Activated naive CD8-positive, alpha-beta T cell treated with anti-CD3 and anti-CD28 coated beads, Interleukin-2, amount 50 U/mL, for 24 hours (primary cell): Measurements from ENCODE around the gene CHAD.
A peak's percentile ranks its signal among the peaks of the same experiment; 100 is the strongest.
"Not testable (repeated sequence)": the region's sequence is repeated elsewhere in the genome, so short reads cannot be mapped to it uniquely, and the experiment has no call there.

ENCODE experiments used
- ATAC-seq: fragments of 150-1000 bp; cut with Tn5 transposase; one replicate; pipeline ENCODE4 v1.10.0; 2021
- DNase-seq: peaks from one replicate; pipeline ENCODE4 v3.0.0; 2021
- H3K27ac Mint-ChIP-seq: one replicate; pipeline ENCODE4 v1.8.0; 2021; ENCODE audit warnings: mild to moderate bottlenecking, mixed read lengths
- H3K27me3 Mint-ChIP-seq: one replicate; pipeline ENCODE4 v1.8.0; 2021; ENCODE audit warnings: mixed read lengths
- H3K36me3 Mint-ChIP-seq: one replicate; pipeline ENCODE4 v1.8.0; 2021; ENCODE audit warnings: low read depth, mixed read lengths
- H3K4me1 Mint-ChIP-seq: one replicate; pipeline ENCODE4 v1.8.0; 2021; ENCODE audit warnings: mixed read lengths
- H3K4me3 Mint-ChIP-seq: one replicate; pipeline ENCODE4 v1.8.0; 2021; ENCODE audit warnings: mild to moderate bottlenecking, moderate library complexity, mixed read lengths
- H3K9me3 Mint-ChIP-seq: one replicate; pipeline ENCODE4 v1.8.0; 2021; ENCODE audit warnings: mixed read lengths

The CHAD gene

GRCh38 chr17:50440838-50441829 is 27.5 kb downstream of the CHAD start:
- Mint-ChIP-seq H3K9me3 (no peaks in the 10 kb centered on the region), H3K4me3 (no peak overlapping the region), H3K27ac (no peak overlapping the region), H3K4me1 (no peaks in the 10 kb centered on the region), H3K27me3 (no peaks in the 10 kb centered on the region), H3K36me3 (peaks cover 2% of the 10 kb centered on the region)
- no peak for DNase-seq
- ATAC-seq: no peak

GRCh38 chr17:50440172-50440837 is 28.4 kb downstream of the CHAD start:
- no peak for DNase-seq
- Mint-ChIP-seq H3K4me3 (no peak overlapping the region), H3K27ac (no peak overlapping the region), H3K27me3 (no peaks in the 10 kb centered on the region), H3K9me3 (no peaks in the 10 kb centered on the region), H3K36me3 (peaks cover 2% of the 10 kb centered on the region), H3K4me1 (no peaks in the 10 kb centered on the region)
- no peak for ATAC-seq

GRCh38 chr17:50439008-50439407 is 29.7 kb downstream of the CHAD start:
- Mint-ChIP-seq H3K4me1 (no peaks in the 10 kb centered on the region), H3K27ac (no peak overlapping the region), H3K36me3 (peaks cover 2% of the 10 kb centered on the region), H3K27me3 (no peaks in the 10 kb centered on the region), H3K4me3 (no peak overlapping the region), H3K9me3 (no peaks in the 10 kb centered on the region)
- ATAC-seq (no peak), DNase-seq (no peak)

GRCh38 chr17:50437409-50437808 is 31.3 kb downstream of the CHAD start:
- Mint-ChIP-seq H3K4me1 (no peaks in the 10 kb centered on the region), H3K27ac (no peak overlapping the region)
- ATAC-seq: no peak

GRCh38 chr17:50432125-50432762 is 36.4 kb downstream of the CHAD start:
- Mint-ChIP-seq H3K36me3 (peaks cover 2% of the 10 kb centered on the region), H3K27ac (no peak overlapping the region), H3K9me3 (no peaks in the 10 kb centered on the region), H3K27me3 (no peaks in the 10 kb centered on the region), H3K4me1 (peaks cover 6% of the 10 kb centered on the region), H3K4me3 (no peak overlapping the region)
- no peak for DNase-seq
- no peak for ATAC-seq

More at GRCh38 chr17:50437409-50437808, 31.3 kb downstream of the CHAD start:
- Mint-ChIP-seq H3K4me3 (no peak overlapping the region), H3K36me3 (peaks cover 2% of the 10 kb centered on the region), H3K9me3 (no peaks in the 10 kb centered on the region), H3K27me3 (no peaks in the 10 kb centered on the region)
- no peak for DNase-seq

- H3K4me1 Mint-ChIP-seq: peaks cover 14% of the 10 kb centered on the region
- DNase-seq: no peak
- no peaks in the 10 kb centered on the region for H3K9me3 Mint-ChIP-seq
- H3K27ac Mint-ChIP-seq: no peak overlapping the region
- H3K27me3 Mint-ChIP-seq: no peaks in the 10 kb centered on the region
- ATAC-seq: no peak
- H3K4me3 Mint-ChIP-seq: no peak overlapping the region
- H3K36me3 Mint-ChIP-seq: no peaks in the 10 kb centered on the region
These were observed 37.7 kb downstream of the CHAD start for GRCh38 chr17:50430821-50431618.

DNA sequence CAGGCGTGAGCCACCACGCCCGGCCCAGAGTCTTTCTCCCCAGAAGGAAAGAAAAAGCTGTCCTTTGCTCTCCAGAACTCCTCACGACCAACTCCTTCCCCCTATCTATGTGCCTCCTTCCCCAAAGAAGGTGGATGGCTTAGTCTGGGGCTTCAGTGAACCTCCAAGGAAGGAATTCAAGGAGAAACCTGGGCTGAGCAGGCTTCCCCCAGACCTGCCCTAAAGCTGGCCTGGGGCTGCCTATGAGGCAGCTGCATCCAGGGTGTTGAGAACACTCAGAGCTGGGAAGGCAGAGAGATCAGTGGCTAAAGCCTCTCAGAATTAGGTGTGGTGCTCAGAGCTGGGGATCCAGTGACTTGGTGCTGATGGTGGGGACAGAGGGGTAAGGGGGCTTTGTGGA is 38.9 kb downstream of the CHAD start:
- no peaks in the 10 kb centered on the region for H3K27me3 Mint-ChIP-seq
- H3K4me1 Mint-ChIP-seq: peaks cover 19% of the 10 kb centered on the region
- no peak overlapping the region for H3K4me3 Mint-ChIP-seq
- H3K36me3 Mint-ChIP-seq: no peaks in the 10 kb centered on the region
- H3K9me3 Mint-ChIP-seq: no peaks in the 10 kb centered on the region
- no peak overlapping the region for H3K27ac Mint-ChIP-seq
- ATAC-seq (no peak), DNase-seq (no peak)

DNA sequence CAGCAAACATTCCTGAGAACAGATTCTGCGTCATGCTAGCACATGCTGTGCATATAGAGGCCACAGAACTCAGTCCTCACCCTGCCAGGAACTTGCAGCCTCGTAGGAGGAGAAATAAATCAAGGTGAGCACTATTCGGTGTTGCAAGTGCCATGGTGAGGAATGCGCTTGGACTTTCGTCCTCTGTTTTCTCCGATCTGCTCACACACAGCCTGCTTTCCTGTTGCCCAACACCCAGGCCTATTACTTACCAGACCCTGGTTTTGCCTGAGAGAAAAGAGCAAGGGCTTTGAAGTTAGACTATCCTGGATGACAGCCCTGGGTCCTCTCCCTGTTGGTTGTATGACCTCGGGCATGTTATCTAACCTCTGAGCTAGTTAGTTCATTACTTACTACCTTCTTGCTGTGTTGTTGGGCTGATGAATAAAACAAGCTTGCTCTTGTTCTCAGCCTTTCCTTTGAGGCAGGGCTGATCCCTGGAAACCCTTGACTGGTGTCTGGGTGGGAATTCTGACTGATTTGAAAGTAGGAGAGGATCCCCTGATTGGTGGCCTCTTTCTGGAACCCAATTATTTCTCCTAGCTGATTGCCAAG is 39.8 kb downstream of the CHAD start:
- H3K4me3 Mint-ChIP-seq: no peak overlapping the region
- H3K27me3 Mint-ChIP-seq: no peaks in the 10 kb centered on the region
- H3K4me1 Mint-ChIP-seq: peaks cover 19% of the 10 kb centered on the region
- ATAC-seq (no peak), DNase-seq (no peak)
- H3K36me3 Mint-ChIP-seq: no peaks in the 10 kb centered on the region
- H3K9me3 Mint-ChIP-seq: no peaks in the 10 kb centered on the region
- no peak overlapping the region for H3K27ac Mint-ChIP-seq

DNA sequence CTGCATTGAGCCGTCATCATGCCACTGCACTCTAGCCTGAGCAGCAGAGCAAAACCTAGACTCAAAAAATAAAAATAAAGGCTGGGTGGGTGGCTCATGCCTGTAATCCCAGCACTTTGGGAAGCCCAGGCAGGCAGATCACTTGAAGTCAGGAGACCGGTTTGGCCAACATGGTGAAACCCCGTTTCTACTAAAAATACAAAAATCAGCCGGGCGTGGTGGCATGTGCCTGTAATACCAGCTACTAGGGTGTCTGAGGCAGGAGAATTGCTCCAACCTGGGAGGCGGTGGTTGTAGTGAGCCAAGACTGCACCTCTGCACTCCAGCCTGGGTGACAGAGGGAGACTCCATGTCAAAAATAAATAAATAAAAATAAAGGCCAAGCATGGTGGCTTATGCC is 40.6 kb downstream of the CHAD start:
- H3K36me3 Mint-ChIP-seq, ATAC-seq, H3K9me3 Mint-ChIP-seq, H3K4me3 Mint-ChIP-seq, H3K27me3 Mint-ChIP-seq, H3K27ac Mint-ChIP-seq, DNase-seq: not testable (repeated sequence)
- H3K4me1 Mint-ChIP-seq: peaks cover 19% of the 10 kb centered on the region

DNA sequence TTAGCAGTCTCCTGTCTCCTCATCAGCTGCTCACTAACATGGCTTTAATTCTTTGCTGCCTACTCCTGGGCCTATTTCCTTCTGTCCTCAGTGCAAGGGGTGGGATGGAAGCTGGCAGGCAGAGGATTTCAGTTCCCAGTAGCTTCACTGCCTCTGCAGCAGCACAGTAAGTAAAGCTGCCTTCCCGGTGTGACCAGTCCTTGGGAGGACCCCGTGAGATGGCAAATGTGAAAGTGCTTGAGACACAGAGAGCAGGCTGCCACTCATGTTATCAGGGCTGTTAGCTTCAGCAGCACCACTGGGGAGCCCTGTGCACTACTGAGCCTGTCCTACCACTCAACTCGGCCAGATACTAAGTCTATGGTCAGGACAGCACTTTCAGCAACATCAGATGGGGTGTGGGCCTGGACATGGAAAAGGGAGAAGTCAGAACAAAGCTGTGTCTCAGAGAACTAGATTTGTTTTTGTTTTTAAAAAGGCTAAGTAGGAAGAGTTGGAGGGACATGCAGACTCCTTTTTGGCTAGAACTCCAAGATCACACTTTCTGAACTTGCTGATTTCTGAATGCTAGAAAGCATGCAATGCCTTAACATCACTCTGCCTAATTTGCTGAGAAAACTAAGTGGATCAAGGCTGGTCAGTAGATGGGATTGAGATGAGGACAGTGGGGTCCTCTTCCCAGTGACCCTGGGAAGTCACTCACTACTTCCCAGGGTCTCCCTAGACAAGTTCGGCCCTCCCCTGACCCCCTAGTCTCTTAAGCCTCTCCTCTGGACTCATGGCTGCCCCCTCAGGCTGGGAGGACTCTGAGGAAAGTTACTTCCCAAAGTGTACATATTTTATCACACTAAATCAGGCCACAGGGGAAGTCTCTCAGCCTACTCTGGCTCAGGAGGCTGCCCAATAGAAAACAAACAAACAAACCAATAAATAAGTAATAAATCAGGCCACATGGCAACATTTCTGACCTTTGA is 41.6 kb downstream of the CHAD start:
- Mint-ChIP-seq H3K36me3 (no peaks in the 10 kb centered on the region), H3K27me3 (no peaks in the 10 kb centered on the region), H3K27ac (peak overlapping the region; percentile 13), H3K9me3 (no peaks in the 10 kb centered on the region), H3K4me1 (peaks cover 19% of the 10 kb centered on the region), H3K4me3 (peak overlapping the region; percentile 77)
- peak; percentile 46 for DNase-seq
- peak; percentile 56 for ATAC-seq

GRCh38 chr17:50426472-50426782 is 42.3 kb downstream of the CHAD start:
- Mint-ChIP-seq H3K9me3 (no peaks in the 10 kb centered on the region), H3K36me3 (no peaks in the 10 kb centered on the region), H3K4me3 (peak overlapping the region; percentile 77), H3K4me1 (peaks cover 24% of the 10 kb centered on the region), H3K27me3 (no peaks in the 10 kb centered on the region), H3K27ac (no peak overlapping the region)
- ATAC-seq: no peak
- DNase-seq: no peak

DNA sequence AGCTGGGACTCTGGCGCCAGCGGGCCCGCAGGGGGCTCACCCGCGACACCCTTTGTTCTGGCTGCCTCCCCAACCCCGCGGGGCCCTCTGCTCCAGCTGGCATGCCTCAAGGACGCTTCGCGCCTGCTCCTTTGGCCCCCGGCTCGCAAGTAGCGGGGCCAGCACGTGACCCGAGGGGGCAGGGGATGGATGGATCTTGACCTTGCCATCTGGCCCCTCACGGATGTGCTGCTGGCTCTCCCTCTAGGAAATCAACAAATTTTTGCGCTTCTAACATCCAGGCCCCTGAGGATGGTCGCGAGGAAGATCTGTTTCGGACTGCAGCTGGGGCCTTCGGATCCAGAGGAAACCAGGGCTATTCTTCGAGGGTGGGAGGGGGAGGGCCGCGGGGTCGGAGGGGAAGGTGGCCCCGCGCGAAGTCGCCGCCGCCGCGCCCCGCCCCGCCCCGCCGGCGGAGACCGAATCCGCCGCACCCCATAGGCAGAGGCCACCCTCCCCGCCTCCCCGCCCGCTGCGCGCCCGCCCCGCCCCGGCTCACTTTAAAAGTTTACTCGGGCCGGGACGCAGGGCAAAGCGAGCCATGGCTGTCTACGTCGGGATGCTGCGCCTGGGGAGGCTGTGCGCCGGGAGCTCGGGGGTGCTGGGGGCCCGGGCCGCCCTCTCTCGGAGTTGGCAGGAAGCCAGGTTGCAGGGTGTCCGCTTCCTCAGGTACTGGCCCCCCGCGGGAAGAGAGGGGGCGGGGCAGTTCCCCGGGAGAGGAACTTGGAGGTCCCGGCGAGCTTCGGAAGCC is 42.8 kb downstream of the CHAD start, which contains the start of gene ACSF2:
Gene ACSF2 (plus strand): TSS at position 537 of the 790 bp plus-strand sequence. CDS start 44 bp downstream, at position 581.
- Mint-ChIP-seq H3K27me3 (no peaks in the 10 kb centered on the region), H3K27ac (peak within 1 kb of the TSS; percentile 73), H3K4me3 (peak within 1 kb of the TSS; percentile 77), H3K4me1 (peaks cover 28% of the 10 kb centered on the region), H3K9me3 (no peaks in the 10 kb centered on the region), H3K36me3 (no peaks in the 10 kb centered on the region)
- peak; percentile 72 for DNase-seq
- ATAC-seq: peak; percentile 82
